H54 (cell line): Measurements from ENCODE around the gene ENOPH1.
A peak's percentile ranks its signal among the peaks of the same experiment; 100 is the strongest.
"Not testable (repeated sequence)": the region's sequence is repeated elsewhere in the genome, so short reads cannot be mapped to it uniquely, and the experiment has no call there.

Source experiments
- DNase-seq: peaks from one replicate; pipeline ENCODE4 v3.0.0; 2011; ENCODE audit warnings: low spot score, mixed read lengths; ENCODE audit not compliant: insufficient read length
- FAIRE-seq: peaks from 3 replicates; lab custom pipeline; 2011; peaks lifted over from hg19 to GRCh38; lab: Jason Lieb, UNC
- POLR2A ChIP-seq: IDR thresholded peaks from 2 replicates; pipeline ENCODE4 v1.6.1; 2011; ENCODE audit warnings: low read depth, mild to moderate bottlenecking, low read length

ENOPH1 gene

GRCh38 chr4:82430193-82430963, at the start of gene ENOPH1, which contains the start of gene HNRNPDL:
ENOPH1 (plus strand) TSS chr4:82430590; CDS start chr4:82430830, 240 bp downstream.
HNRNPDL (minus strand) TSS chr4:82430462; CDS start chr4:82429690, 772 bp downstream.
- peak; percentile 76 for DNase-seq
- FAIRE-seq: no peak
- TF ChIP-seq POLR2A: peak; percentile 66

DNA sequence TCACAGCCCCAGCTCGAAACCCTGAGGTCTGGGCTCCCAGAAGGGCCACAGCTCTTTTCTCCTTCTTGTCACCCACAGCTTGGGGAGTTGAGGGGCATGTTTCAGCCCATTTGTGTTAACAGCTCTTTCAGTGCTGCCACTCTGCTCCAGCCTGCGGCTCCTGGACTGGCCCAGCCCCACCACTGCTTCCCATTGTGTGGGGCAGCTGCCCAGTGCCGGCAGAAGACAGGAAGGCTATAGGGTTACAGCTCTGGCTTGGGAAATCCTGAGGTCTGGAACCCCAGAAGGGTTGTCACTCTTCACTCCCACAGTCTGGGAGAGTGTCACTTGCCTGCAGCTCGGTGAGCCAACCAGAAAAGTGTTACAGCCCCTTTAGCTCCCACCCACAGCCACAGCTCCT, 49.6 kb upstream of the ENOPH1 start:
- DNase-seq: no peak
- no peak for TF ChIP-seq POLR2A

GRCh38 chr4:82381235-82381634, 49.2 kb upstream of the ENOPH1 start:
- FAIRE-seq (no peak), DNase-seq (no peak)
- TF ChIP-seq POLR2A: no peak

More for the DNA sequence above, 49.6 kb upstream of the ENOPH1 start:
- FAIRE-seq: no peak

DNA sequence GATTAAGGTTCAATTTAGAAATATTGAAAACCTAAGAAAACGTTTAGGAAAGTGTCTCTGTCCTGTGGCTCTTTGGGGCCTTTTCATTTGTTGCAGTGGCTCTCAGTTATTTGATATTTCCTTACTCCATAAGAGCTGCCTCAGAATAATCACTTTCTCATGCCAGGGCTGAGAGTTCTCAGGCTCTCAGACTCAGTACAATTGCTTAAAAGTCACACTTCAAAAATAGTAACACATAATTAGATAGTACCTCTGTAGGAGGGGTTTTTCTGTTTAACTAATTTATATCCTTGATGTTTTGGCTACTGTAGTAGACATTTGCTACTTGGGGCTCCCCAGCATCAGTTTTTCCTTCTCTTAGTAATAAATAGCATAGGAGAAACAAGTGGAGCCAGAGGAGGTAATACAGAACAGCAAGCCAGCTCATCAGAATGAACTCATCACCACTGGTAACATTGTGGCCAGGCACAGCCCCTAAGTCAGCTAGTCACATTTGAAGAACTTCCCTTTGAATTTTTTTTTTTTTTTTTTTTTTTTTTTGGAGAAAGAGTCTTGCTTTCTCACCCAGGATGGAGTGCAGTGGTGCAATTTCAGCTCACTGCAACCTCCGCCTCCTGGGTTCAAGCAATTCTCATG, 48.6 kb upstream of the ENOPH1 start:
- FAIRE-seq (no peak), DNase-seq (no peak)
- TF ChIP-seq POLR2A: no peak

GRCh38 chr4:82382751-82383150, 47.6 kb upstream of the ENOPH1 start:
- no peak for TF ChIP-seq POLR2A
- DNase-seq (no peak), FAIRE-seq (no peak)

DNA sequence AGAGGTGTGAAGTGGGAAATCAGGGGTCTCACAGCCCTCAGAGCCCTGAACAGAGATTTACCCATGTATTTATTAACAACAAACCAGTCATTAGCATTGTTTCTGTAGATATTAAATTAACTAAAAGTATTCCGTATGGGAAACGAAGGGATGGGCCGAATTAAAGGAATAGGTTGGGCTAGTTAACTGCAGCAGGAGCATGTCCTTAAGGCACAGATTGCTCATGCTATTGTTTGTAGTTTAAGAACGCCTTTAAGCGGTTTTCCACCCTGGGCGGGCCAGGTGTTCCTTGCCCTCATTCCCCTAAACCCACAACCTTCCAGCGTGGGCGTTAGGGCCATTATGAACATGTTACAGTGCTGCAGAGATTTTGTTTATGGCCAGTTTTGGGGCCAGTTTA, 44.1 kb upstream of the ENOPH1 start:
- DNase-seq, FAIRE-seq: not testable (repeated sequence)

DNA sequence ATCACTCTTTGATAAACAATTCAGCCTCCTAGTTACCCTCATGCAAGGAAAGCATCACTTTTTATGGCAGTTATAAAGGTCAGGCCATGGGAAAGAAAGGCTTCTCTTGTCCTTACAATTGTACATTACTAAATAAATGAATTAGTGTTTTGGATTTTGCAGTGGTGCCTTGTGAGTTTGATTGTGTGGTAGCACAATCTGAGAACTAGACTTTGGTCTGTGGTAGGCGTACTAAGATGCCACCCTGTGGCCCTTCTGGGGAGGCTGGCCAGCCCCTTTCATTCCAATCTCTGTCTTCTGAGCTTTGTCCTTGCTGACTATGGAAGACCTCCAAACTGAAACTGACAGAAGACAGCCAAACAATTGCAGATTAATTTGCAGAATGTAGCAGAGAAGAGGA, 42.0 kb upstream of the ENOPH1 start:
- DNase-seq (no peak), FAIRE-seq (no peak)
- TF ChIP-seq POLR2A: no peak

DNA sequence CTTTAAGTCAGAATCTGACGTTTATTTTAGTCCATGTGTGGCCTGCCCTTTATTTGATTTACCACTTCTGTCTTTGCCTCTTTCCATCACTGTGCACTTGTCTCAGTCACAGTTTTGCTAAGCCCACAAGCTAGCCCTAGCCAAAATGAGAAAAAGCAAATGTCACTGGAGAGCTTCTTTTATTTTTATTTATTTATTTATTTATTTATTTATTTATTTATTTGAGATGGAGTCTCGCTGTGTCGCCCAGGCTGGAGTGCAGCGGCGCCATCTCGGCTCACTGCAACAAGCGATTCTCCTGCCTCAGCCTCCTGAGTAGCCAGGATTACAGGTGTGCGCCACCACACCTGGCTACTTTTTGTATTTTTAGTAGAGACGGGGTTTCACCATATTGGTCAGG, 40.3 kb upstream of the ENOPH1 start:
- DNase-seq, FAIRE-seq: not testable (repeated sequence)

DNA sequence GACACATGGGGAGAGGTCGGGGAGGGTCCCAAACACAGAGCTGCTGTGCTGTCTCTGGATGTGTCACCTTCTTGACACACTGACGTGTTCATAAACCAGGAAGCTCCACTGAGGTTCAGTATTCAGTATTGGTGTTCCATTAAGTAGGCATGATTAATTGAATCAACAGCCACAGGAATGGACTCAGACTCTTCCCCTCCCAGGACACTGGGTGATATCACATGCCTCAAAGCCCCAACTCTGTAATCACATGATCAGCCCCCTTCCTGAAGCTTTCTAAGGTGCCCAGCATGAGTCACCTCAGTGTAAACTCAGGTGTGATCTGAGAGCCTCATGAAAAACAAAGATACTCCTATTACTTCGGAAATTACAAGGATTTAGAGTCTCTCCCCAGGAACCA, 35.5 kb upstream of the ENOPH1 start:
- FAIRE-seq (no peak), DNase-seq (no peak)
- no peak for TF ChIP-seq POLR2A

DNA sequence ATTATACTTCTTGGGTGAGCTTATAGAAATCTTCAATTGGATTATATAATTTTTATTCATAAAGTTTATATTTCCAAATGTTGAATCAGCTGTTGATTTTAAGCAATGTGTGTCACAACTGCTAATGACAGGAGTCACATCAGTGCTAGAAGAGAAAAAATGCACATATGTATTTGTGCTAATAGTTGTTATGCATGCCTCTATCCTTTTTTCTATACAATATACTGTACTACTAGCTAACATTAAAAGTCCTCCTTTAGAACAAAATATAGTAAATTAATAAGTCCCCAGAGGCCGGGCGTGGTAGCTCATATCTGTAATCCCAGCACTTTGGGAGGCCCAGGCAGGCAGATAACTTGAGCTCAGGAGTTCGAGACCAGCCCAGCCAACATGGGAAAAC, 32.9 kb upstream of the ENOPH1 start:
- no peak for TF ChIP-seq POLR2A
- no peak for DNase-seq
- FAIRE-seq: no peak

- TF ChIP-seq POLR2A: no peak
- FAIRE-seq (no peak), DNase-seq (no peak)
Measured at GRCh38 chr4:82398263-82398662, 32.1 kb upstream of the ENOPH1 start.

DNA sequence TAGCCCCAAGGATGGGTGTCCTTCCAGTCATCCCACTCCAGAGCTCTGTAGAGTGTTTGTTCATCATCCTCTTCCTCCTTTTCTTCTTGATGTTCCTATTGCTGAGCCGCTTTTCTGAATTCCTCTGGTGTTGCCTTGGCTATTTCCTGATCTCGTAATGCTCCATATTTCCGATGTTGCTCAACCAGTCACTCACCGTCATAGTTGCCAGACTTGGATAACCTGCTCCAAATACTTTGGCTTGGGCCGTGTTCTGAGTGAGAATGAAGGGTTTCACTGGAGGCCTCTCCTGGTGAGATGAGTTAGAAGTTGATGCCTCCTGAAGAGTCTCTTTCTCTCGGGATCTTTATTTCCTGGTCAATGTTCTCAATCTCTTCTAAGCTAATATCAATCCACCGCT, 28.8 kb upstream of the ENOPH1 start:
- no peak for FAIRE-seq

GRCh38 chr4:82402196-82402775, 28.1 kb upstream of the ENOPH1 start:
- FAIRE-seq: no peak
- no peak for TF ChIP-seq POLR2A
- no peak for DNase-seq

More for the DNA sequence above, 28.8 kb upstream of the ENOPH1 start:
- no peak for DNase-seq
- TF ChIP-seq POLR2A: no peak

DNA sequence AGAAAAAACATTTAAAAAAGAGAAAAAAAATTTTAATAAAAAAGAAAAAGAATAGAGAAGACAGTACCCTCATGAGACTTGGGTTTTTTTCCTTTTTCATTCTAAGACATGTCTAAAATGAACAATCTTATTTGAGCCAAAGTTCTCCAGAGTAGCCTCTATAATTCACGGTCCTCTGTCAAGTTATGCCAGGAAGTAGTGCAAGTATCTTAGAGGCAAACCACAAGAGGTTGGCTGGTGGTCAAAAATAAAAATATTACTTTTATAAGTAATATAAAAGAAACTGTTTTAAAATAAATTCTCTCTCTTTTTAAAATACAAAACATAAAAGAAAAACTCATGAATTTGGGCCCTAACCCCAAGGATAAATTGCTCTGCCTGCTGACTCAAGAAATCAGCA, 26.7 kb upstream of the ENOPH1 start:
- FAIRE-seq (no peak), DNase-seq (no peak)
- TF ChIP-seq POLR2A: no peak

DNA sequence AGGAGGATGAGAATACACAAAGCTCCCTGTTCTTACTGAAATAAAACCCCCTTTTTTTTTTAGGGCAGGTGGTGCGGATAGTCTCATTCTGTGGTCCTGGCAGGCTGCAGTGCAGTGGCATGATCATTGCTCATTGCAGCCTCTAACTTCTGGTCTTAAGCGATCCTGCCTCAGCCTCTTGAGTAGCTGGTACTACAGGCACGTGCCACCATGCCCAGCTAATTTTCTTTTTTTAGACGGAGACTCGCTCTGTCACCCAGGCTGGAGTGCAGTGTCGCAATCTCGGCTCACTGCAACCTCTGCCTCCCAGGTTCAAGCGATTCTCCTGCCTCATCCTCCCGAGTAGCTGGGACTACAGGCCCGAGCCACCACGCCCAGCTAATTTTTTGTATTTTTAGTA, 15.3 kb upstream of the ENOPH1 start:
- not testable (repeated sequence) for DNase-seq, FAIRE-seq
